ENCODE data around the gene ARHGEF16.

ARHGEF16 gene

GRCh38 chr1:3438661-3439180 is 15.7 kb upstream of the ARHGEF16 start:
- H3K4me3 ChIP-seq (ENCODE audit: low read depth, low read length) = no peak overlapping the region
- no peak for DNase-seq (ENCODE audit: low read depth)
- TF ChIP-seq CTCF (conservative IDR thresholded peaks at IDR 0.05; ENCODE audit: low read depth, low read length) = no peak

- DNase-seq (ENCODE audit: low read depth) = no peak
- TF ChIP-seq CTCF (conservative IDR thresholded peaks at IDR 0.05; ENCODE audit: low read depth, low read length) = no peak
Measured at GRCh38 chr1:3439346-3440299, 14.8 kb upstream of the ARHGEF16 start.

GRCh38 chr1:3440300-3440681 is 14.2 kb upstream of the ARHGEF16 start:
- TF ChIP-seq CTCF (conservative IDR thresholded peaks at IDR 0.05; ENCODE audit: low read depth, low read length) = no peak
- H3K4me3 ChIP-seq (ENCODE audit: low read depth, low read length) = no peak overlapping the region
- no peak for DNase-seq (ENCODE audit: low read depth)

More at GRCh38 chr1:3439346-3440299, 14.8 kb upstream of the ARHGEF16 start:
- H3K4me3 ChIP-seq (ENCODE audit: low read depth, low read length) = no peak overlapping the region

GRCh38 chr1:3440711-3441409 is 13.6 kb upstream of the ARHGEF16 start:
- no peak for TF ChIP-seq CTCF (conservative IDR thresholded peaks at IDR 0.05; ENCODE audit: low read depth, low read length)
- no peak for DNase-seq (ENCODE audit: low read depth)
- no peak overlapping the region for H3K4me3 ChIP-seq (ENCODE audit: low read depth, low read length)

GRCh38 chr1:3441410-3441847 is 13.0 kb upstream of the ARHGEF16 start:
- no peak for DNase-seq (ENCODE audit: low read depth)
- TF ChIP-seq CTCF (conservative IDR thresholded peaks at IDR 0.05; ENCODE audit: low read depth, low read length) = no peak
- no peak overlapping the region for H3K4me3 ChIP-seq (ENCODE audit: low read depth, low read length)

- DNase-seq (ENCODE audit: low read depth) = no peak
- no peak overlapping the region for H3K4me3 ChIP-seq (ENCODE audit: low read depth, low read length)
- TF ChIP-seq CTCF (conservative IDR thresholded peaks at IDR 0.05; ENCODE audit: low read depth, low read length) = no peak
Measured at GRCh38 chr1:3441880-3442279, 12.6 kb upstream of the ARHGEF16 start.

Data from choroid plexus epithelial cell (primary cell).